ENCODE results near the gene LEPROT.
"Not testable (repeated sequence)": the region's sequence is repeated elsewhere in the genome, so short reads cannot be mapped to it uniquely, and the experiment has no call there.

GRCh38 chr1:65465837-65466236, 45.4 kb downstream of the LEPROT start:
- not testable (repeated sequence) for TF ChIP-seq CTCF (IDR thresholded peaks at IDR 0.05); EP300 (IDR thresholded peaks at IDR 0.05); POLR2A (IDR thresholded peaks at IDR 0.05; ENCODE audit: low read depth); POLR2AphosphoS5 (IDR thresholded peaks at IDR 0.05)
